Neural cell (in vitro differentiated cells): Measurements from ENCODE around the gene PIGQ.

ENCODE experiments used
- EP300 ChIP-seq: fragments of 450-650 bp; conservative IDR thresholded peaks from 2 replicates; pipeline ENCODE4 v1.6.1; 2014; ENCODE audit warnings: antibody characterized with exemption, mild to moderate bottlenecking, moderate library complexity; ENCODE audit not compliant: poor library complexity, severe bottlenecking
- EZH2 ChIP-seq: fragments of 200-600, 300-800 bp; shearing (Covaris generic), sonication (generic); IDR thresholded peaks from 2 replicates; pipeline ENCODE4 v1.6.1; 2014; ENCODE audit warnings: antibody characterized with exemption, low read length, borderline replicate concordance, mild to moderate bottlenecking; ENCODE audit not compliant: insufficient read depth, poor library complexity, severe bottlenecking
- MXI1 ChIP-seq: fragments of 450-650 bp; conservative IDR thresholded peaks from 2 replicates; pipeline ENCODE4 v1.6.1; 2014; ENCODE audit warnings: antibody characterized with exemption, mild to moderate bottlenecking; ENCODE audit not compliant: poor library complexity, severe bottlenecking
- POLR2AphosphoS5 ChIP-seq: IDR thresholded peaks from 2 replicates; pipeline ENCODE4 v1.6.1; 2012
- REST ChIP-seq: IDR thresholded peaks from 2 replicates; pipeline ENCODE4 v1.6.1; 2012; ENCODE audit warnings: borderline replicate concordance
- TF ChIP-seq, protein P1 (sequence below): fragments of 450-650 bp; IDR thresholded peaks from 2 replicates; pipeline ENCODE4 v1.5.1; 2014; ENCODE audit warnings: antibody characterized with exemption, mild to moderate bottlenecking, moderate library complexity; ENCODE audit not compliant: poor library complexity, severe bottlenecking

GRCh38 chr16:621526-622105, 51.8 kb downstream of the PIGQ start:
- TF ChIP-seq, protein P1, sequence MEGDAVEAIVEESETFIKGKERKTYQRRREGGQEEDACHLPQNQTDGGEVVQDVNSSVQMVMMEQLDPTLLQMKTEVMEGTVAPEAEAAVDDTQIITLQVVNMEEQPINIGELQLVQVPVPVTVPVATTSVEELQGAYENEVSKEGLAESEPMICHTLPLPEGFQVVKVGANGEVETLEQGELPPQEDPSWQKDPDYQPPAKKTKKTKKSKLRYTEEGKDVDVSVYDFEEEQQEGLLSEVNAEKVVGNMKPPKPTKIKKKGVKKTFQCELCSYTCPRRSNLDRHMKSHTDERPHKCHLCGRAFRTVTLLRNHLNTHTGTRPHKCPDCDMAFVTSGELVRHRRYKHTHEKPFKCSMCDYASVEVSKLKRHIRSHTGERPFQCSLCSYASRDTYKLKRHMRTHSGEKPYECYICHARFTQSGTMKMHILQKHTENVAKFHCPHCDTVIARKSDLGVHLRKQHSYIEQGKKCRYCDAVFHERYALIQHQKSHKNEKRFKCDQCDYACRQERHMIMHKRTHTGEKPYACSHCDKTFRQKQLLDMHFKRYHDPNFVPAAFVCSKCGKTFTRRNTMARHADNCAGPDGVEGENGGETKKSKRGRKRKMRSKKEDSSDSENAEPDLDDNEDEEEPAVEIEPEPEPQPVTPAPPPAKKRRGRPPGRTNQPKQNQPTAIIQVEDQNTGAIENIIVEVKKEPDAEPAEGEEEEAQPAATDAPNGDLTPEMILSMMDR: no peak
- no peak for TF ChIP-seq MXI1
- no peak for TF ChIP-seq EP300
- no peak for TF ChIP-seq REST
- TF ChIP-seq EZH2: no peak
- TF ChIP-seq POLR2AphosphoS5: no peak
